A172 (cell line): ENCODE results near the gene EVX2. TPM values are rescaled to one million over a fixed set of nuclear protein-coding genes. Genes with fewer than 3 reads are reported as not detected.

ENCODE experiments used
- DNase-seq: peaks from one replicate; pipeline ENCODE4 v3.0.0-alpha.2; 2015; ENCODE audit warnings: low spot score
- total RNA-seq: library from RNA; depleted of rRNA; stranded (reverse); fragments of >200 nt; shearing (Covaris generic); gene quantifications from 2 replicates; pipeline ENCODE4 v1.2.3, GENCODE V29; 2014

The EVX2 gene
- total RNA-seq, 1 experiment from 2014 or later: not detected

DNA sequence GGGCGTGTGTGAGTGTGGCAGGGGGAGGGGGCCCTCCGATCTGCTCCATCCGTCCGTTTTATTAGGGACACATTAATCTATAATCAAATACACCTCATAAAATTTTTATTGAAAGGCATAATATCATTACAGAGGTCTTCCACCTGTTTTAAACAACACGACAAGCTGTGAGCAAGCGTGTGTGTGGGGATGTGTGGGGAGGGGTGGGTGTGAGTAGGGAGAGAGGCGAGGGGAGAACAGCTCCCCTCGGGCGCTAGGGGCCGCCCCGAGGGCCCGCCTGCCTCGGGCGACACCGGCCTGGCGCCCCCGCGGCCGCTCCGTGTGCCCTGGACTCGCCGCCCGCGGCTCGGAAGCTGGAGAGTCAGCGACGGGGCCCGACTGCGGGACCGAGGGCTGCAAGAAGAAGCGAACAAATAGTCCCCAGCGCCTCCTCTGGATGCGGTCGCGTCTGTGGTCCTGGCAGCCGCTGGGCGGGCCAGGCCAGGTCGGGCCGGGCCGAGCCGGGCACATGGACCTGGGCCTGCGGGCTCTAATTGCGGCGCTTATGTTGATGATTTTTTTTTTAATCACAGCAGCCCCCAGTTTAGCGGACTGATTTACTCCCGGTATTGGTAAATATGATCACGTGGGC lies 38.4 kb upstream of the EVX2 start:
- no peak for DNase-seq

DNA sequence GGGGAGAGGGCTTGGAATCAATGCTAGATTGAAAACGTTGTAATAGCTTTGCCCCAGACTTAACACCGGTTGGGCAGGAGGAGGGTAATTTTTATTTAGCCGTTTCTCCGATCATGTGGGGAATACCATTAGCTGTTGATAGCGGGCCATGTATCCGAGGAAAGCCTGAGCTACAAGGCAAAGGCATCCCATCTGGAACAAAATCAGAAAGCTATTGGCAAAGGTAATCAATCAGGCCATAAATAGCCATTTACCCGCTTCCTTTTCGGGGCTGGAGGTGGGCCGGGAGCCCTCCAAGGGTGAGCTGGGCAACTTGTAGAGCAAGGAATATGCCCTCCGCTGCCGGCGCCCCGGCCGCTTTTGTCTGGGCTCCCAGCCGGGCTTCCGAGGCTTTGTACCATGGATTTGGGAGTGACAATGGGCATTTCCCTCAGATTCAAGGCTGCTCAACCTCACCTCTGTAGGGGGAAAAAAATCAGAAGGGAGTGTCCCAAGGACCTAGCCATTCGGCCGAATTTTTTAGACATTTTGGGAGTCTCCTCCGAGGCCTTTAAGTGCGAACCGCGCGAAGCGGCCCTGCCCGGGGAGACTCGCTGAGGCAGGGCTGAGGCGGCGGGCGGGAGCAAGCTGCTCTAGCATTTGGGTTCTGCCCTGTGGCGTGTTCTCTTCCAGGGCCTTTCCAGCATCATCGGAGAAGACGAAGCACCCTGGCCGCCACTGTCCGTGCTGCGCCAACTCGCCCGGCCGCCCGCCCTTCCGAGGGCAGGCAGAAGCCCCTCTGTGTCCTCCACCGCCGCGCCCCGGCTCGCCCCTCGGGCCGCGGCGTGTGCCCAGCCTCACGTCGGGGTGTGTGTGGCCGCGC lies 37.7 kb upstream of the EVX2 start:
- no peak for DNase-seq

DNA sequence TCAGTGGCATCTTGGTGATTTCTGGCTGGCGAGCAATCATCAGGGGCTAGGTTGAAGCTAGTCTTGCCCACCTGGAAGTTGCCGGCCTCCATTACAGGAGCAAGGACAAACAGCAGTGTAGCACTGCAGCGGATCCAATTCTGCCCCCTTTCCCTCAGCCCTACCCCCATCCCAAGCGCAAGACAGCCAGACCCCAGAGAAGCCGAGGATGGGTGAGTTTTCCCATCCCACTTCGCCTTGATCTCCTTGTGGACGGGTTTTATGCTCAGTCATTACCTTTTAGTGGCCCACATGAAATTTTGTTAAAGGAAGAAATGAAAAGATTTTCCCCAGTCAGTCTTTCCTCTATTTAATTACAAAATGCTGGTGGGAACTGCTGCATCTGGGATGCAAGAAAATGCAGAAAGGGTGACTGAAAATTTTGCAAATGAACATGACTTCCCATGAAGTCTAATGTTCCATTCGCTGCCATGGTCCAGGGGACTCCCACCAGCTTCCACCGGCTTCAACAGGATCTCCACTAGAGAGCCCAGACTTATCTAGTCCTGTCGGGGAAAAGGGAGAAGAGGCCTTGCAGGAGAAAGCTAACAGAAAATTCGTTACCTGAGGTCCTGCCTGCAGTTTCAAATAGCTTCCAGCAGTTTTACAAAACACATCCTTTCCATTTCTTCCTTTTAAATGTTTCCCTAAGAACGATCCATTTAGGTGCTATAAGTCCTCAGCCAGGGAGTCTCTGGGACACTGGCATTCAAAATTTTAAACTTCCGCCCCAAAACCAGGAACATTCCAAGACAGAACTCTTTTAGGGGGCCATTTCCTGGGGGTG lies 36.8 kb upstream of the EVX2 start:
- DNase-seq: no peak

GRCh38 chr2:176118601-176119339 lies 35.0 kb upstream of the EVX2 start:
- DNase-seq: no peak

DNA sequence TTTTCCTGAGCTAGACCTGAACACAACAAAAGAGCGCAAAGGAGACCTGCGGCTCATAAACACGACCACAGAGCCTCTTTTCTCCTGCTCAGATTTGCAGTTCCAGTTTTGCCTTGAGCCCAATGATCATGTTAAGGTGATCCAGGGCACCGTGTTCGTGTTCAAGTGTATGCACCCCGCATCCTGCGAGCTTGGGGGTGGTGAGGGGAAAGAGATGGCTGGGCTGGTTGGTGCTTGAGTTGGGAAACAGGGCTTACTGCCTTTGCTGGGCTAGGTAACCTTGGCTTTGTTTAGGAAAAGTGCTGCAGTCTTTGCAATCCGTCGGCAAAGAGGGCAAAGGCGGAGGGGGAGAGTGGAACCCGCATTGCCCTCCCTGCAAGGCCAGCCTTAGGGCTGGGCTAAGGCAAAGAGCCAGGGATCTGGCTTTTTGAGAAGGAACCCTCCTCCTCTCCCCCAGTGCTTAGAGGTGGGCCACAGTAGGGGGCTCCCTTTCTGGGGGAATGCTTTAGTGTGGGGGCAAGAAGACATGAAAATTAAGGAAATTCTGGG lies 34.1 kb upstream of the EVX2 start:
- DNase-seq: no peak

- no peak for DNase-seq
These were observed 33.5 kb upstream of the EVX2 start for GRCh38 chr2:176117162-176117822.

GRCh38 chr2:176115883-176116813 lies 32.4 kb upstream of the EVX2 start, which contains the start of gene HOXD10:
HOXD10 (plus strand) TSS chr2:176116778; CDS start chr2:176116834, 56 bp downstream.
- no peak for DNase-seq

GRCh38 chr2:176114930-176115625 lies 31.3 kb upstream of the EVX2 start:
- no peak for DNase-seq

GRCh38 chr2:176114120-176114929 lies 30.6 kb upstream of the EVX2 start:
- DNase-seq: no peak

DNA sequence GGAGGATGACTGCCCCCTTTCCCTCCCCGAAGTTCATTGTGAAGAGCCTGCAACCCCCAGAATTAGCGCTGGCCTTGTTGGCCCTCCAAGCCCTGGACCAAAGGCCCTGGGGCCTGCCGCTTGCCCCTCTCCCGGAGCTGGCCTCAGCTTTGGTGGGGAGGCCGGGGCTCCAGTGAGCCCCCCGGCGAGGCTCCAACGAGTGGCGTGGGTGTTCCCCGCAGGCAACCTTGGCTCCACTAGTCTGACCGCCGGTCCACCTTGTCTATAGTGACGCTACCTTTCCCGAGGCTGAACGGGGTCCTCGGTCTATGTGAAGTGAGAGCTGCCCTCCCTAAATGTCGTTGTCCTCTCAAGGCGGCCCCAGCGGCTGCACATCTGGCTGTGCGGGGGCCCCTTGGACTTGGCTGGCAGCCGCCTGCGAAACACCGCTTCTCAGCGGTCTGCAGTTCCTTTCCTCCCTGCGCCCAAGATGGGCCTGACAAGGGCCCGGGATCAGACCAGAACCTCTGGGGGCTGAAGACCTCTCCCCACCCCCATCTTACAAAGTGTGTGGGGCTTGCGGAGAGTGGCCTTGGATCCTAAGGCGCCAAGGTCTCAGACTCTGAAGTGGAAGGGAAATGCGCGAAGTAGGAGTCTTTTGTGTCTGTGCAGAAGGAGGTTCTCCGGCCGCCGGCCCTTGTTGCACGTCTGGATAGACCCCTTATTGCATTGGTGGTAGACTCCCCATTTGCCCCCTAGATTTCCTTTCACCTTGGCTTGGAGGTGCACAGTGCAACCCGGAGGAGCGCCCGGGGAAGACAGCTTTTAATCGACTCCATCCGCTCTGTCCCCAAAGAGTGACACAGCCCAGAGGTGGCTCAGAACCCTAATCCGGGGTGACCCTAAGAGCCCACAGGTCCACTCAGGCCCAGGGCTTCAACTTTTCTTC lies 28.9 kb upstream of the EVX2 start:
- DNase-seq: no peak

- DNase-seq: no peak
These were observed 28.1 kb upstream of the EVX2 start for GRCh38 chr2:176111846-176112374.

- no peak for DNase-seq
These were observed 27.5 kb upstream of the EVX2 start for GRCh38 chr2:176111309-176111663.

DNA sequence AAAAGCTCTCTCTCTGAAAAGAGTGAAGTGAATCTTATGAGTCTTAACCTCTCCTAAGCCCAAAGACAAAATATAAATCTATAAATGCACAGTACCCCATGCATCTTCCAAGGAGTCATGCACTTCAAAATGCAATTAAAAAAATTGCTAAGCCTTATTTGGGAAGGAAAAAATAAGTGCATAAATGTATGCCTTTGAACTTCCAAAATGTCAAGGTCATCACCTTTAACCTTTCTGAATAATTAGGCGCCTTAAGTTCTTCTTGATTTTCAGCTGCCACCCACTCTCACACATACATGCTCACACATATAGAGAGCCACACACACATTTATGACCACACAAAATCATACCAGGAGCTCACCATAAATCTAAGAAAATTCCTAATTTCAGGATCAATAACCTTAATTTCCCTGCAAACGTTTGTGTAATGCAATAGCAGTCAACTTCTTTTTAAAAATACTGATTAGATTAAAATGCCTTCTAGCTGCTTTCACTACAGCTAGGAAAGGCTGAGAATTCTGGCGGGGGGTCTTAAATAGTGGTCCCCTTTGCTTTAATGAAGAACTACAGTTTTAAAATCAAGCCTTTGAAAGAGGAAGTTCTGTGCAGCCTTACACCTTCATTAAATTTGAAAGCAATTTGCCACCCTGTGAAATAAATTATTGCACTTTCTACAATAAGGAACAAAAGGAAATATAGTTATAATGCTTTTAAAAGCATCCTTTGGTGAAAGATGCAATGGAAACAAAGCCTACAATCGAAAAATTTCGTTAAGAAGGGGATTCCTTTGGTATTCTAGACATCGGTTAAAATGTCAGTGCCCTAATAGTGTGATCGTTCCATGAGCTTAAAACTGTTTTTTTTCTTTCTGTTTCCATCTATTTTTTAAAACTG lies 26.9 kb upstream of the EVX2 start:
- no peak for DNase-seq

DNA sequence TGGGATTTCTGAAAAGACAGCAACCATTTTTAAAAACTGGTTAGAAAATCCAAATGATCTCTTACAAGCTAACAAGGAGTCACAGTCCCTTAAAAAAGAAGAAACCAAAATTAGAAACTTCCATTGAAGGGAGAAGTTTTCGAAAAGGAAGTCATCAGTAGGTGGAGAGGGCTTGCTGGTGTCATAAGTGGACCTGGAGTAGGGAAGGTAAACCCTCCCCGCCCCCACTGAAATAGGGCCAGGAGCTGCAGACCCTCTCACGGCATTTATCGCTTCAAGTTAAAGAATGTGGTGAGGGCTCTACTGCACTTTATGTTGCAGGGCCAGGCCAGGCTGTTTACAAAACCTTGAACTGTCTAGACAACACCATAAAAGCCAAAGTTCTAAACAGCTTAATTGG lies 26.2 kb upstream of the EVX2 start:
- DNase-seq: no peak

DNA sequence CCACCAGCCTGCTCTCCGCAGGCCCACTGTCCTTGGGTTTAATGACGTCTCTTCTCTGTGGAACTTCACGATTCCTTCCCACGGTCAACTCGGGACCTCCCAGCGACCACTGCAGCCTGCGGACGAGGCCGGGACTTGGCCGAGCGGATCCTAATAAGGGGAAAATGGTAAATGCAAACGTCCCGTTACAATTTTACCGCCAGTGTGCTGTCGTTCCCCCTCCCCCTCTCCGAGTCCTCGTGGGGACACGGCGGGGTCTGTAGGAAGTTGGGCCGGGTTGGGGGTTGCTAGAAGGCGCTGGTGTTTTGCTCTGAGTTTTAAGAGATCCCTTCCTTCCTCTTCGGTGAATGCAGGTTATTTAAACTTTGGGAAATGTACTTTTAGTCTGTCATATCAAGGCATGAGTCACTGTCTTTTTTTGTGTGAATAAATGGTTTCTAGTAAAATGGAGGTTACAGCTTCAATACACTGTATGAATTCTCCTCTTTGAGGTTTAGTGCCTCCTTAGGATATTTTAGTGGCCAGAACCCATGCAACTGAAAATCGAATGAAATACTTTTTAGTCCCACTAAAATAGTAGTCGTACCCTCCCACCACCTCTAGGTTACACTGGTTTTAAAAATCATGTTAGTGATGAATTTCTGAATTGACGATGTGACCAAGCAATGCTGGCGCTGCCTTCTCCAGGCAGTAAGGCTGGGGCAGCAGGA lies 25.6 kb upstream of the EVX2 start:
- no peak for DNase-seq
